D721Med (cell line): ENCODE measurements around the gene HNF4A.

Experiments used
- DNase-seq: peaks from one replicate; pipeline ENCODE4 v3.0.0; 2011; ENCODE audit warnings: low spot score; ENCODE audit not compliant: insufficient read length
- FAIRE-seq: peaks from 2 replicates; lab custom pipeline; 2011; peaks lifted over from hg19 to GRCh38; lab: Jason Lieb, UNC
- TF ChIP-seq, protein P1 (sequence below): IDR thresholded peaks from 2 replicates; pipeline ENCODE4 v1.5.1; 2012; ENCODE audit warnings: mild to moderate bottlenecking, control low read depth; ENCODE audit not compliant: insufficient read depth; ENCODE audit errors: missing control alignments

Gene HNF4A

DNA sequence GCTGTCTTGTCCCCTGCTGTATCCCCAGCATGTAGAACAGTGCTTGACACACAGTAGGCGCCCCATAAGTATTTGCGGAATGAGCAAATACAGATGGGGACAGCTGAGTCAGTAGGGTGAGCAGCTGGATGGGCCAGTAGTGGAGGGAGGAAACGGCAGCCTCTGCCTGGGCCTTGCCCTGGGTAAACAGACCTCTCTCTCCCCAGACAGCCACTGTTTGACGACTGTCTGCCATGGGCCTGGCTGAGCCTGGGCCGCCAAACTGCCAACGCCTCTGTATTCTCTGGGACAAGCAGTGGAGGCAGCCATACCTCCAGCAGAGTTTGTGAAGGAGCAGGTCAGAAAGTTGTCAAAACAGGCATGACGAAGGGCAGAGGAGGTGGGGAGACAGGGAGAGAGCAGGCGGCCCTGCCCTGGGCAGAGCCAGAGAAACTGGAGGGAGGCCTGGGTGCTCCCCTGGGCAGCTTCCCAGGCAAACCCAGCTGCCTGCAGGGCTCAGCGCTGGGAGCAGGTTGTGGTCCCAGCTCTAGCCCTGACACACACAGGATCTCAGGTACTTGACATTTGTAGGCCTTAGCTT, 15.2 kb downstream of the HNF4A start:
- FAIRE-seq (no peak), DNase-seq (no peak)

DNA sequence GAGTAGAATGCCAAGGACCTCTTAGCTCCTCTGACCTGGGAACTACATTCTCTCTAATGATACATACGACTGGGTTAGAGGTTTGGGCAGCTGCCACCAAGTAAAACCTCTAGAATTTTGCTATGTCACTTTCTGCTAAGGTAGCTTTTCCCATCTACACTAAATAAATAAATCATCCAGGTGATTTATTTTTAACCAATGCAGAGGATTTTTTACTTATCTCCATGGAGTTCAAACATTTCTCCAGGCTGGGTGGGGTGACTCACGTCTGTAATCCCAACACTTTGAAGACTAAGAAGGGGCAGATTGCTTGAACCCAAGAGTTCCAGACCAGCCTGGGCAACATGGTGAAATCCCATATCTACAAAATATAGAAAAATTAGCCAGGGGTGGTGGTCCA, 27.1 kb downstream of the HNF4A start:
- no peak for DNase-seq
- FAIRE-seq = no peak
- TF ChIP-seq, protein P1, sequence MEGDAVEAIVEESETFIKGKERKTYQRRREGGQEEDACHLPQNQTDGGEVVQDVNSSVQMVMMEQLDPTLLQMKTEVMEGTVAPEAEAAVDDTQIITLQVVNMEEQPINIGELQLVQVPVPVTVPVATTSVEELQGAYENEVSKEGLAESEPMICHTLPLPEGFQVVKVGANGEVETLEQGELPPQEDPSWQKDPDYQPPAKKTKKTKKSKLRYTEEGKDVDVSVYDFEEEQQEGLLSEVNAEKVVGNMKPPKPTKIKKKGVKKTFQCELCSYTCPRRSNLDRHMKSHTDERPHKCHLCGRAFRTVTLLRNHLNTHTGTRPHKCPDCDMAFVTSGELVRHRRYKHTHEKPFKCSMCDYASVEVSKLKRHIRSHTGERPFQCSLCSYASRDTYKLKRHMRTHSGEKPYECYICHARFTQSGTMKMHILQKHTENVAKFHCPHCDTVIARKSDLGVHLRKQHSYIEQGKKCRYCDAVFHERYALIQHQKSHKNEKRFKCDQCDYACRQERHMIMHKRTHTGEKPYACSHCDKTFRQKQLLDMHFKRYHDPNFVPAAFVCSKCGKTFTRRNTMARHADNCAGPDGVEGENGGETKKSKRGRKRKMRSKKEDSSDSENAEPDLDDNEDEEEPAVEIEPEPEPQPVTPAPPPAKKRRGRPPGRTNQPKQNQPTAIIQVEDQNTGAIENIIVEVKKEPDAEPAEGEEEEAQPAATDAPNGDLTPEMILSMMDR = no peak

More for the DNA sequence above, 15.2 kb downstream of the HNF4A start:
- TF ChIP-seq, protein P1 = no peak

DNA sequence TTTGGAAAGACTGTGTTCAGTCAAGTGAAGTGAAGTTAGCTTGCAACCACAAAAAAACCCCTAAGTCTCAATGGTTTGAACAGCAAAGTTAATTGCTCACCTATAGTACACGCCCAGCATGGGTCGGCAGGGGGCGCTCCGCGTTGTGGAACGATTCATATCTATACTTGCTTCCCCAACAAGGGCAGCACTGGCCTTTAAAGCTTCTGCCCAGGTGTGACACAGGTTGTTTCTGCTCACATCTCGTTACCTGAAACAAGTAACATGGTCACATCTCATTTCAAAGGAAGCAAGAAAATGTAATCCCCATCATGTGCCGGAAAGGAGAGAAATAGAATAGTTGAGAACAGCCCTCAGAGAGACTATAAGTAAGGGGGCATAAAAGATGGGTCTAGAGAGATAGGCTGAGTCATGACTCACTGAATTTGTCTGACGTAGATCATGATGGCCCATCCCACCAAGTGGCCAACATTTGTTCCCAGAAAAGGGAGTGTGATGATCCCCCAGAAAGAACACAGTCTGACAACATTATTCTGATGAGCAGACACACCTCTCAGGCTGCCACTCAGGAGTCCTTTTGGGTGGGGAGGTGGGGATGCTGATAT, 29.0 kb downstream of the HNF4A start:
- TF ChIP-seq, protein P1 = peak; percentile 81
- FAIRE-seq (no peak), DNase-seq (no peak)

DNA sequence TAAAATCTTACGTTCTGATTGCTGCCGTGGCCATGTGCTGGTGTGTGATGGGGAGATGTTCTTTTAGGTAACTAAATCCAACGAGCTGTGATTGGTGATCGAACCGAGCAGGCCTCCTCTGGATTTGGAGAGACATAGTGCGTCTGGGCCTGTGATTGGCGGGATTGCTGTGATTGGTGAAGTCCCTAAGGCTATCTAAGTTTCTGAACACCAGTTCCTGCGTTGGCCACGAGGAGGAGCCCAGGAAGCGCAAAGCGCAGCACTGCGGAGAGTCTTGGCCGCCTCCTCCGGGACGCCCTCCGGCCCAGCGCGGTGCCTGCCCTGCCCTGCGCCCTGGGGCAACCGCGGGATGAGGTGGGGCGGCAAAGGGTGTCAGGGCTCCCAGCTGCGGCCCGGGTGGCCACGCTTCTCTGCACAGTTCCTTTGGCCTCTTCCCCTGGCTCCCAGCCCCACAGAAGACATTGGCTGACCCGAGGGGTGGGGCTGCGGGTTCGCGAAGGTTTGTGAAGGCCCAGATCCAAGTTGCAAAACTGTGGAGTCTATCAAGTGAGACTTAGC, 33.0 kb downstream of the HNF4A start:
- TF ChIP-seq, protein P1 = peak; percentile 52
- DNase-seq = peak; percentile 47
- FAIRE-seq = no peak

DNA sequence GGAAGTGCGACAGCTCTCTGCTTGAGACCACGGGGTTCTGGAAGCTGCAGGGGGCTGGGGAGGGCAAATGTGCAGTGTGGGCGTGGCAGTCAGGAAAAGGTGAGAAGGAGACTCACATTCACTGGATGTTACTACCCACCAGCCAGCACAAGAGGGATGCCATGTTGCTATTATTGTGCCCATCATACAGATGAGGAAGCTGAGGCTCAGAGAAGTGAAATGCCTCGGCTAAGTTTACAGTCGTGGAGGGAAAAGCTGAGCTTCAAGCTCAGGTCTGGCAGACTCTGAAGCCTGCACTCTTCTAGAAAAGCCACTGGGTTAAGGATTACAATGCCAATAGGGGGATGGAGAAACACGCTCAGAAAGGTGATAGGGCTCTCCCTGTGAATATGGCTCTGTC, 34.4 kb downstream of the HNF4A start:
- DNase-seq = no peak
- TF ChIP-seq, protein P1 = no peak
- FAIRE-seq = no peak

DNA sequence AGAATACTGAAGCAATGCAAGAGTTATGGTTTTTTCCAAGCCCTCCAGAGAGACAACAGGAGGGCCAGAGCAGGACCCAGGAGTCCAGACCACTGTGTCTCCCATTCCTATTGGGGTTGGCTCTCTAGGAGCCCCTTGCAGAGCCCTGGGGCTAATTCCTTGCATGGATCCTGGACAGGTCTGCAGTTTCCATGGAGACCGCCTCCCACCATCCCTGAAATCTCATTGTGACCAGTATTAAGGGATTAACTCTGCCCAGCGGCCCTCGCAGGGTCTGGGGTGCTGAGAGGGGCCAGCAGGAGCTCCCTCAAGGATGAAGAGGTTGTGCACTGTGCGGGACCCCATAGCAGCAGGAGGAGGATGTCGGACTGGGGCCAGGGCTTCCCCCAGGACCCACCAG, 34.8 kb downstream of the HNF4A start:
- DNase-seq (no peak), FAIRE-seq (no peak)
- TF ChIP-seq, protein P1 = no peak
